Left ventricle myocardium inferior (tissue), 1 donor: Measurements from ENCODE around the gene MYT1. TPM values are rescaled to one million over a fixed set of nuclear protein-coding genes. Genes with fewer than 3 reads are reported as not detected.

Experiments
- DNase-seq: peaks from one replicate; pipeline ENCODE4 v3.0.0-alpha.2; 2020
- H3K27ac ChIP-seq: fragments of 200-600 bp; replicated peaks from 2 replicates; pipeline ENCODE4 v1.8.0; 2021
- H3K27me3 ChIP-seq: fragments of 200-600 bp; 2 replicates; pipeline ENCODE4 v1.8.0; 2021; ENCODE audit warnings: low read depth
- H3K36me3 ChIP-seq: fragments of 200-600 bp; 2 replicates; pipeline ENCODE4 v1.8.0; 2021
- H3K4me1 ChIP-seq: fragments of 200-600 bp; 2 replicates; pipeline ENCODE4 v1.8.0; 2021
- H3K4me3 ChIP-seq: fragments of 200-600 bp; 2 replicates; pipeline ENCODE4 v1.8.0; 2021; ENCODE audit warnings: mild to moderate bottlenecking, moderate library complexity
- H3K9me3 ChIP-seq: fragments of 200-600 bp; replicated peaks from 2 replicates; pipeline ENCODE4 v1.8.0; 2021
- CTCF ChIP-seq: fragments of 200-600 bp; IDR thresholded peaks from 2 replicates; pipeline ENCODE4 v1.8.0; 2021; ENCODE audit warnings: antibody characterized with exemption, mild to moderate bottlenecking, borderline replicate concordance
- intact Hi-C: fragments of 100-400 bp; cut with micrococcal nuclease; formaldehyde crosslinking; loops from one replicate; pipeline ENCODE4 v1.11.0; 2022
- total RNA-seq: library from RNA; stranded (reverse); fragmentation: NEBNext Ultra II Directional; extraction: Animal tissue kit (Norgen Biotek cat#: 25700); gene quantifications from one replicate; pipeline ENCODE4 v1.2.1, GENCODE V29; 2021
- donor health status: DM: no; HTN: yes; CAD: no; lungs with severe emphysema.

MYT1 gene
- total RNA-seq, 1 donor from 2014 or later, result 0.11 TPM

DNA sequence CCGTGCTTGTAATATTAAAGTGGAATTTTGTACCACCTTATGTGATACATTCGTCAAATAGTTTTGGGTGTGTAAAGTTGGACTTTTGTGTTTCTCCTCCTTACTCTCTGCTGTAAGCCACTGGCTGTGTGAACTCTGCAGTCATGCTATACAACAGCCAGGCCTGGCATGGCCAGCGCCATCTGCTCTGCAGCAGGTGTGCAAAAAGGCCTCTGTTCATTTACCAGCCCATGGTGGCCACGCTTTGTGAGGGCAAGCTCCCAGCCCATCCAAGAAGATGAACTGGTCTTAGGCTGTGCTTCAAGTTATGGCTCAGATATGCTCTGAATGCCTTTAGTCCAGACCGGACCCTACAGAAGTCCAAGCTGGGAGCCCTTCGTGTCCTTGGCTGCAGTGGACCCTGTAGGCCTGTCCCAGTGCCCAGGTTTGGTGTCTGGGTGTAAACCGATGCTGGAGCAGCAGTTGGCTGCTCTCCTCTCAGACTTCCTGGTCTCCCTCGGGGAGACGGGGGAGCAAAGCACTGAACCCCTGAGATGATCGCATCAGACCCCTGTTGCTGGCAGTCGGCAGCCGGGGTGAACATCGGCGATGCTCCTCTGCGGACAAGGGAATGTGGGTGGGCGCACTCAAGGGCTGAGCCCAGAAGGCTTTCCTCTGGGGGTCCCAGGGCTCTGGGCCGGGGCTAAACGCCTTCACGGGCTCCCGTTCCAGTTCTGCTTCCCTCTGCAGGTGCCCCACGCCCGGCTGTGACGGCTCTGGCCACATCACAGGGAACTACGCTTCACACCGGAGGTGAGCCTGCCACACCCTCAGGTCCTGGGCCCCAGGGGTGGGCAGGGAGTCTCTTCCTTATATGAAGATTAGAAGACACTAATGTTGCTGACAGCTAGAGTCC lies 62.7 kb downstream of the MYT1 start:
- Histone ChIP-seq H3K27me3 (no peaks in the 10 kb centered on the region), H3K9me3 (no peaks in the 10 kb centered on the region), H3K4me3 (no peak overlapping the region), H3K4me1 (peaks cover 36% of the 10 kb centered on the region), H3K36me3 (no peaks in the 10 kb centered on the region), H3K27ac (no peak overlapping the region)
- no peak for DNase-seq
- intact Hi-C loops, result no loop called here
- TF ChIP-seq CTCF, result no peak

- DNase-seq, result no peak
- H3K4me1 ChIP-seq, result peaks cover 33% of the 10 kb centered on the region
- H3K9me3 ChIP-seq, result no peaks in the 10 kb centered on the region
- intact Hi-C loops, result no loop called here
- no peaks in the 10 kb centered on the region for H3K27me3 ChIP-seq
- no peak overlapping the region for H3K4me3 ChIP-seq
- H3K36me3 ChIP-seq, result no peaks in the 10 kb centered on the region
- no peak for TF ChIP-seq CTCF
- H3K27ac ChIP-seq, result no peak overlapping the region
Measured at GRCh38 chr20:64228086-64228653, 63.9 kb downstream of the MYT1 start.

DNA sequence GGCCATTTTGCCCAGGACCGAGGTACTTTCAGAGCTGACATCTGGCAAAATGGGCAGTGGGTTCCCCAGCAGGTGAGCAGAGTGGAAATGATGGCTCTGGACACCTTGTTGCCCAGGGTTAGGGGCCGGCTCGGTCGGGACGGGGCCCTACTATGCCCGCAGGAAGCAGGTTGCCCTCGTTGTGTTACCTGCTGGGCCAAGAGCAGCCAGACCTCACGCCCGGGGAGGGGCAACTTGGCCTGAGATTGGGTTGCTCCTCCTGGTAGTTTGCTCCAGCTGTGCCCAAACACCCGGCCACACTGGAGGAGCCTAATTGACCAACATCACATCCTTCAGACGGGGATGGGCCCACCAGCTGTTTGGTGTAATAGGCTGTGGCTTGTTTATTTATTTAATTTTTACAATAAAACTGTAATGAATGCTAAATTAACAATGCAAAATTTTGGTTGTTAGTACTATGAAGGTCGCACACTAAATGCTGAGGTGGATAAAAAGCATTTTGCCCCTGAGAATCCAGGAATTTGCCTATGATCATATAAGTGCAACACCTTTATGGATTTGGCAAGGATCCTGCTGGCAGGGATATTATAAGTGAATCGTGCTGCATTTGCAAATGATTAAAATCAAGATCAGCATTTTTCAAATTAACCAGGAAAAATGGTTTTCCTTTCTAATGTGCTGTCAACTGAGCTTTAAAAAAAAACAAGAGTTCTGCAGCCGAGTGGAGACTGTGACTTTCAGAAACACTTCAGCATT lies 64.7 kb downstream of the MYT1 start:
- no peak for TF ChIP-seq CTCF
- intact Hi-C loops, result no loop called here
- Histone ChIP-seq H3K36me3 (no peaks in the 10 kb centered on the region), H3K27me3 (no peaks in the 10 kb centered on the region), H3K4me1 (peaks cover 30% of the 10 kb centered on the region), H3K9me3 (no peaks in the 10 kb centered on the region), H3K27ac (no peak overlapping the region), H3K4me3 (no peak overlapping the region)
- no peak for DNase-seq

- Histone ChIP-seq H3K4me3 (no peak overlapping the region), H3K4me1 (peaks cover 29% of the 10 kb centered on the region), H3K27me3 (no peaks in the 10 kb centered on the region), H3K36me3 (no peaks in the 10 kb centered on the region), H3K27ac (no peak overlapping the region), H3K9me3 (no peaks in the 10 kb centered on the region)
- TF ChIP-seq CTCF, result no peak
- DNase-seq, result no peak
- intact Hi-C loops, result no loop called here
Measured at GRCh38 chr20:64229507-64230061, 65.3 kb downstream of the MYT1 start.

- no peak overlapping the region for H3K27ac ChIP-seq
- no peak for TF ChIP-seq CTCF
- H3K4me3 ChIP-seq, result no peak overlapping the region
- no peaks in the 10 kb centered on the region for H3K9me3 ChIP-seq
- no peaks in the 10 kb centered on the region for H3K27me3 ChIP-seq
- peaks cover 19% of the 10 kb centered on the region for H3K4me1 ChIP-seq
- no peaks in the 10 kb centered on the region for H3K36me3 ChIP-seq
- intact Hi-C loops, result no loop called here
- no peak for DNase-seq
Measured at GRCh38 chr20:64230461-64231145, 66.4 kb downstream of the MYT1 start.
